ENCODE results near the gene DTWD1.
"Not testable (repeated sequence)": the region's sequence is repeated elsewhere in the genome, so short reads cannot be mapped to it uniquely, and the experiment has no call there.

Gene DTWD1

DNA sequence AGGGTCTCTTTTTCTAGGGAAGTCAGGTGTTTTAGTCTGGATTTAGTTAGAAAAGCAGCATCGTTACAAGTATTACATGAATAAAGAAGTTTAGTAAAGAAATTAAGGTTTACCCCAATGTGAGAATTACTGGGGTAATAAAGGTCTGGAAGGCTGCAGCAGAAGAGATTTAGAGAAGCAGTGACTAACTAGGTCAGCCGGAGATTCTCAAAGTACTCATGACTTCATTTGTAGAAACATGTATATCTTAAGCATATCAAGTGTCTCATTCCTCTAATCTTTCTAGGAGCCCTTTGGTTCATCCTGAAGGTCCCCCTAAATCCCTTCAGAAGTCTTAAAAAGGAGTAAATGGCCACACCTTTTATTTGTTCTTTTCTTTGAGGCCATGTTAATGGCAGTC is 26.0 kb downstream of the DTWD1 start:
- DNase-seq: no peak

DNA sequence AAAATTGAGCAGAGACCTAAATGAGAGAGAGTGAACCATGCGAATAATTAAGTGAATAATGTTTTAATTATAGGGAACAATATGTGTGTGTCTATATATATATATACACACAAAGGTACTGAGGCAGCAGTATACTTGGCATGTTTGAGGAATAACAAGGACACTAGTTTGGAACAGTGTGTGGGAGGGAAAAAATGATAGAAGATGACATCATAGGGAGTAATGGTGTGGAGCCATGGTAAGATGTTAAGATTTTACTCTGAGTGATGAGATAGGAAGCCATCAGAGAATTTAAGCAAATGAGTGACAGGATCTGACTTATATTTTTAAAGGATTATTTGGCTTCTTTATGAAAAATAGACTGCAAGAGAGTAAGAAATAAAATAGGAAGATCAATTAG is 29.1 kb downstream of the DTWD1 start:
- DNase-seq: no peak

DNA sequence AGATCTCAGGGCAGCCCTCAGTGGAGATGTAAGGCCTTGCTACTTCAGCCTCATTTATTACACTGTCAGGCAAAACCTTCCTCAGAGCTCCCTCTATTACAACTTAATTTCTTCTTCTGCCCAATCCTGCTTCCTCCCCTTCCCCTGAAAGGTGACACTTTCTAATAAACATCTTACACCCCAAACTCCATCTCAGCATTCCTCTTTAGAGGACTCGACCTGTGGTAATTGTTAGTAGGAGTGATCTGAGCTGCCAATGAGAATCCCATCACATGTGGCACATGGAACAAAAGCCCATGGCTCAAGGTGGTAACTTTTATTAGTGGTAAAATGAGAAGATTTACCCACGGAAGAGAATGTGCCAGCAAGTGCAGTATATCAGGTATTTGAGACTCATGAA is 29.8 kb downstream of the DTWD1 start:
- DNase-seq: no peak

DNA sequence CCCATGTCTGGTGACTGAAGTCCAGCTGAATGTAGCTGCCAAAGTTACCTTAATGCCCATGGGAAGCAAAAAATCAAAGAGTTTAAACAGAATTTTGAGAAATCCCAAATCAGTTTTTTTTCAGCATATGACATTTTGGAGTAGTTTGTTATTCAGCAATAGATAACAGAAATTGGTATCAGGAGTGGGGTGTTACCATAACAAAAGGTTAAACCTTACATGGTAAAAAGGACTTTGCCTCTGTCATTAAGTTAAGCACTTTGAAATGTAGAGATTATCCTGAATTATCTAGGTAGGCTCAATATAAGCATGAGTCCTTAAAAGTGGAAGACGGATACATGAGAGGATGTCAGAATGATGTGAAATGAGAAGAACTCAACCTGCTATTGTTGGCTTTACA is 32.1 kb downstream of the DTWD1 start:
- DNase-seq: no peak

DNA sequence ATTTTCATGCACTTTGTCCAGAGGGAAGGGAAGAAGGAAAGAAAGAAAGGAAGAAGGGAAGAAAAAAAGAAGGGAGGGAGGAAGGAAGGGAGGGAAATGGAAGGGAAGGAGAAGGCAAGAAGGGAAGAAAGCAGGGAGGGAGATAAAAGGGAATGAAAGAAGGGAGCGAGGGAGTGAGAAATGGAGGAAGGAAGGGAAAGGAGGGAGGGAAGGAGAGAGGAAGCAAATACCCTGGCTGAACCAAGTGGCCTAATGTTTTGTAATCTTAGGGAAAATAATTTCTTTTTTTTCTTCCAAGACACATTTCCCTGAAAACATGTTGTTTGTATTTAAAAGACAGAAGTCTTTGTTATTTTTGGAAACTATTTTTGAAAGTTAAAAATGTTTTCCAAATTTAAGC is 35.9 kb downstream of the DTWD1 start:
- no peak for DNase-seq

DNA sequence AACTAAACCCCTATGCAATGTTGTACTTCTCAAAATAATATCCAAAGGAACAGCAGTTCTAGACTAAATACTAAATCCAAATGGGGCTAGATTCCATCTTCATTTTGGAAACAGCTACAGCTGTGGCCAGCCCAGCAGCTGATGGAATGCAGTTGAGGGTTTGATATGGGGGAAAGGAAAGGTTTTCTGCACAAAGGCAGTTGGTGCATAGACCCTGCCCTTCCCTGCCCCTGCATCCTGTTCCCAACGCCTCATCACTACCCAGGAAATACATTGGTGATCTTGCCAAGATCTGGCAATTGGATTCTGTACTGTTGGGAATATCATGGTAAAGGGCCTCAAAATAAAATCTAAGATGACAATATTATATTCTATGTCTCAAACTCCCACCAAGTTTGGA is 43.9 kb downstream of the DTWD1 start:
- no peak for DNase-seq

DNA sequence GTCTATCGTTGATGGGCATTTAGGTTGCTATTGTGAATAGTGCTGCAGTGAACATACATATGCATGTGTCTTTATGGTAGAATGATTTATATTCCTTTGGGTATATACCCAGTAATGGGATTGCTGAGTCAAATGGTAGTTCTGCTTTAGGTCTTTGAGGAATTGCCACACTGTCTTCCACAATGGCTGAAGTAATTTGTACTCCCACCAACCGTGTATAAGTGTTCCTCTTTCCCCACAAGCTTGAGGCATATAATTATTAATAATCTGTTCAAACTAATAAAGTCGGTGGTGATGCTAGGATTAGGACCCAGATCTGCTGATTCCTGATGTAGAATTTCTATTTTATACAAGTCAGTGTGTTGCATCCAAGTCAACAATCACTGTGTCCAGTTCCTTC is 45.6 kb downstream of the DTWD1 start:
- DNase-seq: not testable (repeated sequence)

DNA sequence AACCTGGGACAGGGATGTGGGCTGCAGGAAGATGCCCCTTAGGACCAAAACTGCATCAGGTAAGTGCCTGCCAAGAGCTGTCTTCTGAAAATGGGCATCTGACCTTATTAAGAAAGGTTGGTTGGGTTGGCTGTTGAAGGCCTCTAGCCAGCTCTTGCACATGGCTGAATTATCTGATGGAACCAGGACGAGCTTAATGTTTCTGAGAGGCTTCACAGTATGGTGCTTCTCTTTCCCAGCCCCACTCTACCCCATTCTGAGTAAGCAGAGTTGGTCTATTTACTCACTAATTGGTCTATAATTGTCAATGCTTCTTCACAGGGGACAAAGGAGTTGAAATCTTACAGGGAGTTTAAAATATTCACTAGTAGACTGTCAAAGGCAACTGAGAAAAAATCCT is 48.4 kb downstream of the DTWD1 start:
- no peak for DNase-seq

DNA sequence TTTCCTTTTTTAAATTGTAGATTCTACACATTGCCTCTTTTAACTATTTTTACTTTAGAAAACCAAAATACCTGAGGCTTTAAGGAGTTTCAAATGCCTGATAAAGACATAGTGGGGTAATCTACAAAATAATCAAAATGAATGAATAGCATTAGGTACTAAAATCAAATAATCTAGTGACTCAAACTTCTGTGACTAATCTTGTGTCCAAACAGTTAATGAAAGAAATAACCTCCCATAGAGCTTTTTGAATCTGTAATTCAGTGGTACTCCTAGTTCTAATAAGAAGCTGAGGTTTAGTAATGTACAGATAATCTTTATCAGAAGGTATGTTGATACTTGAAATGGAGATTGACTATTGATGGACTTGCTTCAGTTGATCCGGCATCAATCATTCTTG is 53.0 kb downstream of the DTWD1 start:
- no peak for DNase-seq

DNA sequence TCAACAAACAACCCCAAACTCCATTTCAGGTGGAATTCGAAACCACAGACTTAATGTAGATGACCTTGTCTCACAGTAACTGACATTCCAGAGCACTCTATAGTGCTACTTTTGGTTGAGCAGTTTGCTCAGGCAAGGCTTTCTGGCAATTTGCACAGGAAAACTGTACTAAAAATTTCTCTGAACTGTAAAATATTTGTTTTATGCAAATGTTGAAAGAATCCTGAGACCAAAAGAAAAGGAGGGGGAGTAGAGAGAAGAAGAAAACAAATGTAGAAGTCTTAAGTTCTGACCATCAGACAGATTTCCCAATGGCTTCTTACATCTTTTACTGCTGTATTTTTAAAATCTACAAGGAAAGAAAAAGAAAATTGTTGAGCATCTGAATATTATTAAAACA is 53.5 kb downstream of the DTWD1 start:
- no peak for DNase-seq

DNA sequence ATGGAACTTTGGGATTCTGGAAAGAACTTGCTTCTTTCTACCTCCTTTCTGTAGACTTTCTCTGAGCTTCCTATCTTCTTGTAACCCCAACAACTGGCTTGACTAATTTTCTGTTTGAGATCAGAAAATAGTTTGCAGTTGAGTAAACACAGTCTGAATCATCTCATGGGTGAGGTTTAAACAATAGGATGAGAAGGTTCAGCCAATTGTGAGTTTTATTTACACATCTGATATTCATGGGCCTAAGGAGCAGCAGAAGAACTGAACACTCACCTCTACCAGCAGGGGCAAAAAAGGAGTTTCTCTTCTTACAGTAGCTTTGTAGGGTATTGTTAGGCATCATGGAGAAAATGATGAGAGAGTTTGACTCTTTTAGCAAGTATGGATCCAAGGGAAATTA is 54.2 kb downstream of the DTWD1 start:
- DNase-seq: no peak

DNA sequence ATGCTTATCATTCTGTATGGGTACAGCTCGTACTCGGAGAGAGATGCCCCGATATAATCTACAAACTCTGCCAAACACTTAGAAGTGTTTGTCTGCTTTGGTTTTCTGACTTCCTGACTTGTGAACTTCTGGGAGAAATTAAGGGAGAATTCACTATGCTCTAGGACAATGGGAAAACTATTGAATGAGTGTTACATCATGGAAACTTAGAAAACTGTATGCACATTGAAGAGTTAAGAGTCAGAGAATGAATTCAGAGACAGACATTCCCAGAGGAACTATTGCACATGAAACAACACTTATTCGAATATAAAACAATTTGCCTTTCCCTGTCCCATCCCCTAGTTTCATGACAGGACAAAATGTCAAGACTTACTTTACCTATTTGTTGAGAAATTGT is 57.8 kb downstream of the DTWD1 start:
- DNase-seq: no peak

DNA sequence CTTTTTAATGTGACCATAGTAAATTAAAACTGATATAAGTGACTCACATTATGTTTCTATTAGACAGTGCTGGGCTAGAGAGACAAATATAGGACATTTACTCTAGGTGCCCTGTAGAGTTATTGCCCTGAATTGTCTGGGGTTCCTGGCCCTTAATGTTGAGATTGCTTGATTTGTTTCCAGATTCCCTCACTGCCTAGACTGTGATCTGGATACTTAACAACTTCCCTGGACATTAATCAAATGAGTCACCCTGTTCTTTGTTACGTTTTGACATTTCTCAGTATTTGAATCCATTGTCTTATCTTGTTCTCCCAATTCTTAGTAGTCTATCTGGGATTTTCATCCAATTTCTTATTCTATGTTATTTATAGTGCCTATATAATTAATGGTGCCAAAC is 65.8 kb downstream of the DTWD1 start:
- no peak for DNase-seq

DNA sequence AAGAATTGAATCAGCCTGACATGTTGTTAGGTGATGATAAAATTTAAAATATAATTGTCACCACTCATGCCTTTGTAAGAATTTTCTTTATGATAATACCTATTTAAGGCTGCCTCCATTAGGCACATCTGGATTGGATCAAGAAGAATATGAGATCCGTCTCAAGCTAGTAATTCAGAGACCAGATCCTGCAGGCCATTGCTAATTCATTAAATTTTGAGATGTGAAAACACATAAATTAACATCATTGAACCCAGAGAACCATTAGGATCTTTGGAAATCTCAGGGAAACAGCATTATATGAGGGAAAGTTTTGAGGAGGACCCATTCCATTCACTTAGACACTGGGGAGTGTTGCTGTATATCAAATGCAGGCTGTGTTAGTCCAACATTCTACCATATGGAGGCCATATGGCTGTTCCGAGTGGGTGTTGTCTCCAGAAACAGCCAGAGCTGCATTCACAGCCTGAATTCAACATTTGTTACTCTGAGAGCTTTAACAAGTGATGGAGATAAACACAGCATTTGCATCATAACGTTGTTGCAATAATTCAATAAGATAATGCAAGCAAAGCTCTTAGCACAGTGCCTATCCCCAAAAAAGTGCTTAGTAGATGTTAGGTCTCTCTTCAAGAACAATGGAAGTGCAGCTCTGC is 67.4 kb downstream of the DTWD1 start:
- no peak for DNase-seq

DNA sequence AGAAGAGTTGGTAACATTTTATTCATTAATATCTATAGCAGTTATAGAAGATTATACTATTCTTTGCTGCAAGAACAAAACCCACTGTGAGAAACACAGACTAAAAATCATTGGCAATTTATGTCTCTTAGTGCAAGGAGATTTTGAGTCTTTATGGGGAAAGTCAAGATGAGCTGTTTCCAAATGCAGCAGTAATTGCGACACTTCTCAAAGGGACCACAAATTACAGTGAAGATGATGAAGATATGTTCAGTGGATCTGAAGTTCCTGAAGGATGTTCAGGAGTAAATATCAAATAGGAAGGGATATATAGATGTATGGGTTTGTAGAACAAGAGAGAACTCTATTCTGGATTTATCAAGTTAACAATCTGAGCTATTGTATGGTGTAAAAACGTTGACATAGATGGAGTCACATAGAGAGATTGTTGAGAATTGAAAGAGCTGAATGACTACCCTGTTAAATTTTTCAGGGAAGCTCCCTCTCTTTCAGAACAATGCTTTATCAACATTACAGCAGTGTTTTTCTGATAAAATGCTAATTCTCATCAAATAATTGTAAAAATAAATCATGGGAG is 71.8 kb downstream of the DTWD1 start:
- no peak for DNase-seq

DNA sequence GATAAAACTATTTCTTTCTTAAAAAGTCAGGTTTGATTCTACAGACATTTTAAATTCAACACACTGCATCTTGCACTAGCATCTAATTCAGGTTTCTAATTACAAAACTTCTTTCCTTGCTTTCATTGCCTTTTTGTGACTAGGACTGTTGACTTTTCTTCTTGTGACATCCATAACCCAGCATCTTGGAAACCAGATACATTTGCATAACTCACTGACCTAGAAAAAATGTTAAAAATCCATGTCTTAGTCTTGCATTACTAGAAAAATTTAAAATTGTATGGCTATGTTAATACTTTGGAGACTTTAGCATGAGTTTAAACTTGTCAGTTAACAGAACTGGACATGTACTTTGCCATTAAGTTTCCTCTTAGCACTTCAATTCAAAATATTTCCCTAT is 72.7 kb downstream of the DTWD1 start:
- DNase-seq: no peak

DNA sequence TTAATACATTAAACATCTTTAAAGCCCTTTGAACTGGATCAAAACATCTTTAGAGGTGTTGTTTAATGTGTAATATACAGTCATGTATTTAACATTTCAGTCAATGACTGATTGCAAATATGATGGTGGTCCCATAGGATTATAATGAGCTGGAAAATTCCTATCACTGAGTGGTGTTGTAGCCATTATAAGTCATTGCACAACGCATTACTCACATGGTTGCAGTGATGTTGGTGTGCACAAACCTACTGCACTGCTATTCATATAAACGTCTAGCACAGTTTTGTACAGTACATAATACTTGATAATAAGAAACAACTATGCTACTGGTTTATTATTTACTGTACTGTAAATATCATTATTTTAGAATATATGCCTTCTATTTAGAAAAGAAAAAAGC is 75.6 kb downstream of the DTWD1 start:
- no peak for DNase-seq

DNA sequence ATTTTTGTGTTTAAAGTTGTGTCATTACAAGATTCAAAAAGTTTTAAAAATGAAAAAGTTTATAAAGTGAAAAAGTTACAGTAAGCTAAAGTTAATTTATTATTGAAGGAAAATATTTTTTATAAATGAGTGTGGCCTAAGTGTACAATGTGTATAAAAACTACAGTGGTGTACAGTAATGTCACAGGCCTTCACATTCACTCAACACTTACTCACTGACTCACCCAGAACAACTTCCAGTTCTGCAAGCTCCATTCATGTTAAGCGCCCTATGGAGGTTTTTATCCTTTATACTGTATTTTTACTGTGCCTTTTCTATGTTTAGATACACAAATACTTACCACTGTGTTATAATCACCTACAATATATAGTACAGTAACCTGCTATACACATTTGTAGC is 76.3 kb downstream of the DTWD1 start:
- no peak for DNase-seq

DNA sequence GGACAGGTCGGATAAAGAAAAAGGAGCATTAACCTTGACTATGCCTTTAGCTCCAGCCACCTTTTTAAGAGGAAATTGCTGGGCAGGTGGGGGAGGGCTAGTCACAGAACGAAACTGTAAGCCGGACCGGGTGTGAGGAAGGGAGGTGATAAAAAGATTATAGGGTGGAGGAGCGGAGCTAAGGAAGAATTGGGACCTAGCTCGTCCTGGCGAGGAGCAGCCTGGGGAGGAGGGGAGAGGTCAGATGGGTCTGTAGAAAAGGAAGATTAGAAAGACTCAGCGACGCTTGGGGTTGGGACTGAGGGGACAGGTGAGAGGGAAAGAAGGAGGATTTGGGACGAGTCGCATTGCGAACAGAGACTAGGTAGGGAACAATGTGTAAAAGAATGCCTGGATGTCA is 82.1 kb downstream of the DTWD1 start:
- DNase-seq: not testable (repeated sequence)

Measured in effector CD4-positive, alpha-beta T cell (primary cell).